Measurements from ENCODE around the gene DNAJC3. TPM values are rescaled to one million over a fixed set of nuclear protein-coding genes. Genes with fewer than 3 reads are reported as not detected.

DNAJC3 gene, protein sequence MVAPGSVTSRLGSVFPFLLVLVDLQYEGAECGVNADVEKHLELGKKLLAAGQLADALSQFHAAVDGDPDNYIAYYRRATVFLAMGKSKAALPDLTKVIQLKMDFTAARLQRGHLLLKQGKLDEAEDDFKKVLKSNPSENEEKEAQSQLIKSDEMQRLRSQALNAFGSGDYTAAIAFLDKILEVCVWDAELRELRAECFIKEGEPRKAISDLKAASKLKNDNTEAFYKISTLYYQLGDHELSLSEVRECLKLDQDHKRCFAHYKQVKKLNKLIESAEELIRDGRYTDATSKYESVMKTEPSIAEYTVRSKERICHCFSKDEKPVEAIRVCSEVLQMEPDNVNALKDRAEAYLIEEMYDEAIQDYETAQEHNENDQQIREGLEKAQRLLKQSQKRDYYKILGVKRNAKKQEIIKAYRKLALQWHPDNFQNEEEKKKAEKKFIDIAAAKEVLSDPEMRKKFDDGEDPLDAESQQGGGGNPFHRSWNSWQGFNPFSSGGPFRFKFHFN
- total RNA-seq (2022; extraction: Qiagen RNA extraction) = 10.0 to 13.2 TPM (median 12.0 TPM) in 5 replicates

DNA sequence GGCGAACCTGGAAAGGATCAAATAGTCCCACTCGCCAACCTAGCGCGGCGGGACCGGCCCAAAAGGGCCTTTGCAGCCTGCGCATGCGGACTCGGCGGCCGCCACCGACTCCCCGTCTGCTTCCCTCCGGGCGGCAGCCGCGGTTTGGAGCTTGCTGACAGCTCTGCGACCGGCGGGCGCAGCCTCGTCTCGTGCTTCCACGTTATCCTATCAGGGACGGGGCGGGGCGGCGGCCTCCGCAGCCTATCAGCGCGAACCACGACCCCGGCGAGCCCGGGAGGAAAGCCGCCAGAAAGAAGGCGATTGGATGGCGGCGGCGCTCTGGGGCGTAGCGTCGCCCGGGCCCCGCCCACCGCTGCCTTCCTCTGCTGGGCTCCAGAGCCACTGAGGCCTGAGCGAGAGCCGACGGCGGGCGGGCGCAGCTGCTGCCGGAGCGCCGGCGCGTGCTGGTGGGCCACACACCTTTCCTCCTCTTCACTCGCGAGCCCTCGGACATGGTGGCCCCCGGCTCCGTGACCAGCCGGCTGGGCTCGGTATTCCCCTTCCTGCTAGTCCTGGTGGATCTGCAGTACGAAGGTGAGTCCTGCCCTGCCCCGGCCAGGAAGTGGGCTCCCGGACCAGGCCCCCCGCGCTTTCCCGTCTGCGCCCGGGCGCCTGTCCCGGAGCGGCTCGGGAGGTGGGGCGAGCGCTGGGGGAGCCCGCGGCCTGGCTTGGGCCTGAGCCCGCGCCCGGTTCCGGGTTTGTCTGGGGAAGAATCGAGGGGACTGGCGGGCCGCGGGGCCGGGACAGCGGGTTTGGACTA is at the start of gene DNAJC3:
DNAJC3 (plus strand) TSS at position 378 of the 802 bp plus-strand sequence; CDS start at position 495, 117 bp downstream.

DNA sequence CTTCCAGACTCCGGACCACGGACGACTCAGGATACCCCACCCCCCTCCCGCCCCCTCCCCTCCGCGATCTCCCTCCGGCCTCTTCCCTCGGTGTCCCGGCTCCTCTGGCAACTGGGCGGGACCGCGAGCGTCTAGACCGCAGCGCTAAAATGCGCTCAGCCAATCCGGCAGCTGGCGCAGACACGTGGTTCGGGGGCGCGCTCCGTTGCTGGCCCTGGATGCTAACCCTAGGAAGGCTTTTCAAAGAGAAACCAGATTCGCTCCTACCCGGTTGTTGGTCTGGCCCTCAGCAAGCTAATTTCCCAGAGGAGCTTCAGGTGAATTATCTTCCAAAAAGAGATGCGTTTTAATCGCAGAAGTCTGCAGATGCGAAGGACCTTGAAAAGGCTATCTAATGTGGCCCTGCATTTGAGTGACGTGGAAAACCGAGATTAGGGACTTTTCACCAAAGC is 32.3 kb upstream of the DNAJC3 start, which contains the start of gene DZIP1:
DZIP1 (minus strand) TSS at position 106 of the 452 bp plus-strand sequence. CDS start 2,677 bp downstream, outside the sequence.

Other genes with a start within 250 kb of the DNAJC3 start
- gene CLDN10, start 124.4 kb upstream of the DNAJC3 start, total RNA-seq (2022; extraction: Qiagen RNA extraction) = 0.15 to 0.34 TPM (median 0.26 TPM) in 5 replicates
- gene DZIP1, start 32.4 kb upstream of the DNAJC3 start, total RNA-seq (2022; extraction: Qiagen RNA extraction) = 10.1 to 13.5 TPM (median 12.0 TPM) in 5 replicates